Limb (tissue), 2 donors: ENCODE results near the gene DHX9.

Experiments used
- DNase-seq, 2 donors: peaks; one replicate each; pipeline ENCODE4 v3.0.0-alpha.2; 2016; ENCODE audit errors: extremely low spot score in 2 of 2

The DHX9 gene

GRCh38 chr1:182839209-182840066, at the start of gene DHX9:
DHX9 (plus strand) TSS chr1:182839347; CDS start chr1:182842567, 3,220 bp downstream.
- peak; percentile 95 to 99 for DNase-seq

- DNase-seq = no peak
Measured at GRCh38 chr1:182791281-182792179, 47.6 kb upstream of the DHX9 start.

DNA sequence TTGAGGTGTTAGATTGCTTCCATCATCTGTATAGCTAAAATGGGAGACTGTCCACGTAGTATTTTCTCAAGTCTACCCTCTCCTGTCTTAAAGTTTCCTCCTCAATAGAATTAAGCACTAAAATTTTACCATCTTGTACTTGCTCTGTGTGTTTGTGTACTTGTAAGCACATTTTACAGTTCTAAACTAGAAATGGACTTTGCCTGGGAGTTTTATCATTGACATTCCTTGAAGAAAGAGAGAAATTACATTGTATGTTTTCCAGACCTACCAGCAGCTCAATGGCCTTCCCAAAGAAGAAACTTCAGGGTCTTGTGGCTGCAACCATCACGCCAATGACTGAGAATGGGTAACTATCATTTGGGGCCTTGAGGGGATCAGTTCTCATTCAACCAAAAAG, 45.1 kb upstream of the DHX9 start:
- DNase-seq = no peak

GRCh38 chr1:182794676-182795201, 44.4 kb upstream of the DHX9 start:
- no peak for DNase-seq

DNA sequence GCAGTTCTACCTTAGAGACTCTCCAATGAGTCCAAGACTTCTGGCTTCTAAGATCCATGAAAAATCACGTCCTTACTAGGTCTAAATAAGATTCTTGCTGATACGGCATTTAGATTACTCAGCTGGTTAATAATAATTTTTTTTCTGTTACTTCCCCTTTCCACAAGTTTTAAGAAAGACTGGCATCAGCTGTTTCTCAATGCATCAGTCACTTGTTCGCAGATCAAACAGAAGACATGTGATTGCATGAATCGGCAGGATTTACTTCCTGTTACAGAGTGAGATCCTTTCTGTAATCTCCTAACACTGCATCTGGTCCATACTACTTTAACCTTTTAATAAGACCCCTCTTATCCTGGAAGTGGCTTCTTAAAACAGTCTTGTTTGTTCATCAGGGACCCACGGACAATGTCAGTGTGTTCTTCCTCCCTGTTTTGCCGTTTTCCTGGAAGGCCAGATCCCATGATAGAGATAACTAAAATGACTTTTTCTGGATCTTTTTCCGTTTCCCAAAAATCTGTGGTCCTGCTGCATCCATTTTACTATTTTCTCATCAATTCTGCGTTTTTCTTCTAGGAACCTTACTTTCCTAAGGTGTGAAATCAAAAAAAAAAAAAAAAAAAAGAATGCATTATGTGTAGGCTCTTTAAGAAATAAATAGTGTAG, 43.5 kb upstream of the DHX9 start:
- DNase-seq = no peak

DNA sequence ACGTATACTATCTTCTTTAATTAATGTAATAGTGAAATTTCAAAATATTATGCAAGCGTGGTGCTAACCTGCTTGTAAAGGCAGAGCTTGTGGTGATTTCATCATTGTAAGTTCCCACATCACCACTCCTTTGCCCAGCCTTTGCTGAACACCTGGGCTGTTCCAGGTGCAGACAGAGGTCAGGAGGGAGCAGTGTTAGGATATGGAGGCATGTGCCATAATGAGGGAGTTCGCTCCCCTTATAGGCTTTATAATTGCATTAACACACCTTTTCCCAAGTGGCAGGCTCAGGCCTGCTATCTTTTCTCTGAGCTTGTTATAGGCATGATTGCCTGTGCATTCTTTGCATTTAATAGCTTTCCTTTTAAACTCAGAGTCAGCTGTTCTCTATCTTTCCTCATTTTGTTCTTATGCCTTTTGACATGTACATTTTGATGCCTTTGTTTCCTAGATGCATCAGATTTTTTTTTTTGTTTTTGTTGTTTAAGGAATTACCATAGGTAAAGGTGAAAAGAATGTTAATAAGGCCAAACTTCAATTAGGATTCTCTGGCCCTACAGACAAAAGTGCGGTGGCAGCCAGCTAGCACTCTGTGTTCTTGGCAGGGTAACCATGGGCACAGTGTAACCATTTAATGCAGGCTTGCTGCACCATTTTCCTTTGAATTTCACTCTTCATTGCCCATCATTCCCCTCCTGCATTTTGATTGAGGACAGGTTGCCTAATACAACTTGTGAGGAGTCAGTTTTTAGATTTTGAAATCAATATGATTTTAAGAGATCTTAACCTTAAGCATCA, 36.9 kb upstream of the DHX9 start:
- no peak for DNase-seq

- no peak for DNase-seq
Measured at GRCh38 chr1:182803846-182804245, 35.3 kb upstream of the DHX9 start.

GRCh38 chr1:182806015-182806678, 33.0 kb upstream of the DHX9 start:
- no peak for DNase-seq

GRCh38 chr1:182807907-182808306, 31.2 kb upstream of the DHX9 start:
- no peak for DNase-seq

GRCh38 chr1:182809414-182809957, 29.7 kb upstream of the DHX9 start:
- DNase-seq = no peak

GRCh38 chr1:182811975-182812722, 27.0 kb upstream of the DHX9 start:
- DNase-seq = no peak

- no peak for DNase-seq
Measured at GRCh38 chr1:182816863-182817262, 22.3 kb upstream of the DHX9 start.

GRCh38 chr1:182817802-182818201, 21.3 kb upstream of the DHX9 start:
- no peak for DNase-seq

DNA sequence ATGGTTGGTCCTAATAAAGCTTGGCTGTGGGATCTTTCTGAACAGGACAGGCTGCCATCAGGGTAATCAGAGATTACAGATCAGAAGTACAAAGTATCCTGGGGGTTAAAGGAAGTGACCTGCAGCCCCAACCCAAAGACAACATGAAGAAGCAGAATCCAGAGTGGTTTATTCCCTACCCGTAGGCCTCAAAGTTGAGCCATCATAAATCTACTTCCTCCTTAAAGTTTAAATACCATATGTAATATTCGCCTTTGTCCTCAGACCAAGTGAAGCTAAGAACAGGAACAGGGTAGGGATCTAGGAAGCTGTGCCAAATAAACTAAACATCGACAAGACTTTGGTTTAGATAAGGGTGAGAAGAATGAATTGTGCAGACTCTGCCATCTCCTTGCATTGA, 15.9 kb upstream of the DHX9 start:
- DNase-seq = no peak

DNA sequence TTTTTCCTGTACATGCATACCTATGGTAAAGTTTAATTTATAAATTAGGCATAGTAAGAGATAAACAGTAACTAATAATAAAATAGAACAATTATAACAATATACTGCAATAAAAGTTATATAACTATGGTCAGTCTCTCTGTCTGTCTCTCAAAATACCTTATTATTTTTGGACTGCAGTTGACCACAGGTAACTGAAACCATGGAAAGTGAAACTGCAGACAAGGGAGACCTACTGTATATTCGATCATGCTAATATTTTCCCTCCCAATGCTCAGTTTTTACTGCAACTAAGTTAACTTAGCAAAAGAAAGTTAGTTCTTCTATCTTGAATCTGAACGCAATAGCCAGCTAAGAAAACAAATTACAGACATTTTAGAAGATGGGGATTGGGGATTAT, 12.3 kb upstream of the DHX9 start:
- no peak for DNase-seq

GRCh38 chr1:182829285-182829932, 9.7 kb upstream of the DHX9 start:
- DNase-seq = no peak

DNA sequence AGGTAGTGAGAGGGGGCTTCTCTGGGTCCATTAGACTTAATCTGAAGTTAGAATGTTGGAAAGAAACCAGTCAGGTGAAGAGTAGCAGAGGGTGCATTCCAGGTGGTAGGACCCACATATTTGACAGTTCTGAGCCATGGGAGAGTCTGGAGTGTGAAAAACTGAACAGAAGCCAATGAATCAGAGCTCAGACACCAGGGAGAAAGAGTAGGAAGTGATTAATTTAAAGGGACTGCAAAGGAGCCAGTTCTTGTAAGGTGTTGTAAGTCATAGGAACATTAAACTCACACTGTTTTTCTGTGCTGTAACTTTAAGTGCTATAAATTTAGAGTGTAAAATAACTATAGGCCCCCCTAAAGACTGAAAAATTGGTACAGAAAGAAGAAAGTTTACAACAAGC, 5.9 kb upstream of the DHX9 start:
- no peak for DNase-seq

DNA sequence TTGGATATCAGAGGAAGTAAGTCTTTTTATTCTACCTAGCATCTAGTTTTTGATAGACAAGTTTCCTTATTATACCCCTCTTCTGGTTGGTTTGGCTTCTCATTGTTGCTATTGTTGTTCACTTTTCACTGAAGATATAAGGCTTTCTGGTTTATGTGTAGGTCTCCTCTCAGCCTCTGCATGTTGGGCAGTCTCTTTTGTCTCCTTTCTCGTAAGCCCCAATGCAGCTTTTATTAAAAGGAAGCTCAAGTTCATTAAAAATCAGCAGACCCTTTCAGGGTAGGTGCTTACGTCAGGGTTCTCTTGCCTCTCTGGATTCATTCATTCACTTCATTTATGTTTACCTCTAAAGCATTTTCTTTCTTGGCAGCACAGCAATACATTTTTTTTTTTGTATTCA, 4.8 kb upstream of the DHX9 start:
- no peak for DNase-seq

GRCh38 chr1:182835806-182836205, 3.3 kb upstream of the DHX9 start:
- DNase-seq = no peak
